Raji (cell line): ENCODE data around the gene TXNL1.

Source experiments
- POLR2A ChIP-seq: IDR thresholded peaks from 2 replicates; pipeline ENCODE4 v1.6.1; 2011; ENCODE audit warnings: low read depth, low read length, control low read depth; ENCODE audit not compliant: insufficient read depth

Gene TXNL1

DNA sequence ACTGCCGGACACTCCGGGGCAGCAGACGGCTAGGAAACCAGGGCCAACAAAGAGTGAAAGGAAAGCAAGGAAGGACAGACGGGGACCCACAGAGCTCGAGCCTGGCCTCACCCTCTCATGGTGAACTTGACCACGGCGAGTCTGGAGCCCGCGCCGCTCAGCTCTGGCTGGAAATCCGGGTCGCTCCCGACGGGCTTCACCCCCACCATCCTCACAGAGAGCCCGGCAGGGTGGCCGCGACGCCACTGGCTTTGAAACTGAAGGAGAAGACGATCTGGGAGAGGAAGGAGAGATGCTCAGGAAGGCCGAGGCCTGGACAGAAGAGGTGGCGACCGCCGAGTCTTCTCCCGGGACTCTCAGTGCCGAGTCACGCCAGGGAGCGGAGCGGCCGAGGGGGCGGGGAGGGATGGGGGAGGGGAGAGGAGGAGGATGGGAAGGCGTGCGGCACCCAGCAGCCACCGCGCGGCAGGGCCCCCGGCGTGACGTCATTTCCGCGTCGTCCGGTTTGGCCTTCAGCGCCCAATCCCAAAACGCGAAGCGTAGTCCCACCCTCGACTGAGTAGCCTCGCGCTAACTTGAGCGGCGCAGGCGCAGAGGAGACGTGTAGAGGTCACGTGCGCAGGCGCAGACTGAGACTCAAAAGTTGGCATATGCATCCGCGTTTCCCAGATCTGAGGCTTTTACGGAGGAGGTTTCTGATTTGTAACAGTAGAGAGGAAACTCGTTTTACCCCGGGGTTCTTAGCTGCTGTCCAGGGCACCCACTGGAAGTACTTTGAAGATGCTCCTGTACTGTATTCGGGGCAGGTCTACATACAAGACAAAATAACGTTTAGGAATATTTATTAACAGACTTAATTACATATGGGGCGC is at the start of gene TXNL1:
Gene TXNL1 (minus strand): TSS at position 361 of the 872 bp plus-strand sequence. CDS start 152 bp downstream, at position 209.
- TF ChIP-seq POLR2A: peak; percentile 86

DNA sequence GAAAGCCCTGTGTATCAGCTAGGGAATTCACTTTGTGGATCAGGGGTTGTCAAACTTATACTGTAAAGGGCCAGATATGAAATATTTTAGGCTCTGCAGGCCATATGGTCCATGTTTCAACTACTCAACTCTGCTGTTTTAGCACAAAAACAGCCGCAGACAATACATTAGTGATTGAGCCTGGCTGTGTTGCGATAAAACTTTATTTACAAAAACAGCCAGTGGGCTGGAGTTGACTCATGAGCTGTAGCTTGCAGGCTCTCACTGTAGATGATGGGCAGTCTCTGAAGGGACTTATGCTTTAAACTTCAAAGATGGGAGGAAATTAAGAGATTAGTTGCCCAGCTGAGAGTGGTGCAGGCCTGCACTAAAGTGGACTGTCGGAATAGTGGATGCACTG is 45.9 kb upstream of the TXNL1 start:
- TF ChIP-seq POLR2A: no peak

DNA sequence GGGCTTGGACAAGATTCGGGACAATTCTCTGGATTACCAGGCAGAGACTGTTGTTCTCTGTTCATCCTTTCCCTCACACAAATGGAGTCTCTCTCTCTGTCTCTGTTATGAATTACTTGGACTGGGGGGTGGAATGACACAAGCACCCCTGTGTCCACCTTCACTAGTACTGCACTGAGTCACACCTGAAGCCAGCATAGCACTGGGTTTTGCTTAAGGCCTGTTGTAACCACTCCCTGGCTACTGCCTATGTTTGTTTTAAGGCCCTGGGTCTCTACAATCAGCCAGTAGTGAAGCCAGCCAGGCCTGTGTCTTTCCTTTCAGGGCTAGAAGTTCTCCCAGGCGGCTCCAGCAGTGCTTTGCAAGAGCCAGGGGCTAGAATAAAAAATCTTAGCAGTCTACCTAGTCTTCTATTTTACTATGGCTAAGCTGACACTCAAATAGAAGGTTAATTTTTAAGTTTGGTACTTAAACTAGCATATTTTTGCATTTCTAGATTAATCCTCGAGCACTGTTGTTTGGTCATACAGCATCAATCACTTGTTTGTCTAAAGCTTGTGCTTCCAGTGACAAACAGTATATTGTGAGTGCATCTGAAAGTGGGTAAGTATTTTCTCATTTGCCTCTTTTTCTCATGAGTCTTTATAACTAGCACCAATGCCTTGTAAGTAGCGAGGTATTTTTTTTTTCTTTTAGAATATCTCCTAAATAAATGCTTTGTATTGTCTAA is 40.6 kb upstream of the TXNL1 start:
- TF ChIP-seq POLR2A: no peak

DNA sequence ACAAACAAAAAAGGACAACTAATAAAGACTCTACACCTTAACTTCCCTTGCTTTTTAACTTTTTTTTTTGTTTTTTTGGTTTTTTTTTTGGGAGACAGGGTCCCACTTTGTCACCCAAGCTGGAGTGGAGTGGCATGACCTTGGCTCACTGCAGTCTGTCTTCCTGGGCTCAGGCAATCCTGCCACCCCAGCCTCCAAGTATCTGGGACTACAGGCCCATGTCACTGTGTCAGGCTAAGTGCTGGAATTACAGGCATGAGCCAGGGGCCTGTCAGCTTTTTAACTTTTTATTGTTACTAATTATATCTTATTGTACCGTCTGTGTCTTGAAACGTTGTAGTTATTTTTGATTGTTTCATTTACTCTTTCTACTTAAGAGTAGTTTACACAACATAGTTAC is 38.2 kb upstream of the TXNL1 start:
- TF ChIP-seq POLR2A: no peak

DNA sequence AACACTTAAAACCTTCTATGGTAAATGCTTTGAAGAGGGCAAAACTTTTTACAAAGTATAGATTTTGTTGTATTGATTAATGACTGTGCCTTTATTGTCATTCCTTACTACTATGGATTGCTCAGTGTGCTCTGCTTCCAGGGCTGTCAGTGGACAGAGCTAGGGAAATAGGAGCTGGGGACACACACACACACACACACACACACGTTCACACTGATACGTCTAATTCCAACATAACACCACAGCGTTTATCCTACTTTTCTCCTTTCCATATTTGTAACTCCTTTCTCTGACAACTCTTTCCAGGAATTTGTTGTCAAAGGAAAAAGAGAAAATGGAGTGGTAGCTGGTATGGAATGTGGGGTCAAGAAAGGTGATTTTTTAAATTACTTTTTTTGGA is 34.6 kb upstream of the TXNL1 start:
- TF ChIP-seq POLR2A: no peak

DNA sequence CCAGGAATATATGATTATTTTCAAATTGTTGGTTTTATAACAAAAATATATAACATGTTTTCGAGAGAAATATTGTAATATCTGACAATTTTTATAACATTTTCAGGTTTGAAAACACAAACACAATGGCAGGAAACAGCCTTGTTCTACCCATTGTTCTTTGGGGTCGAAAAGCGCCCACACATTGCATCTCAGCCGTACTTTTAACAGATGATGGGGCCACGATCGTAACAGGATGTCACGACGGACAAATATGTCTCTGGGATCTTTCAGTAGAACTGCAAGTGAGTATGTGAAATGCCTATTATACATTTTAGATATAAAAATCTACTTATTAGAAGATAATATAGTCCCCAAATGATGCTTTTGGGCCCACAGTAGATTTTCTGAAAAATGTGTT is 34.0 kb upstream of the TXNL1 start:
- TF ChIP-seq POLR2A: no peak

DNA sequence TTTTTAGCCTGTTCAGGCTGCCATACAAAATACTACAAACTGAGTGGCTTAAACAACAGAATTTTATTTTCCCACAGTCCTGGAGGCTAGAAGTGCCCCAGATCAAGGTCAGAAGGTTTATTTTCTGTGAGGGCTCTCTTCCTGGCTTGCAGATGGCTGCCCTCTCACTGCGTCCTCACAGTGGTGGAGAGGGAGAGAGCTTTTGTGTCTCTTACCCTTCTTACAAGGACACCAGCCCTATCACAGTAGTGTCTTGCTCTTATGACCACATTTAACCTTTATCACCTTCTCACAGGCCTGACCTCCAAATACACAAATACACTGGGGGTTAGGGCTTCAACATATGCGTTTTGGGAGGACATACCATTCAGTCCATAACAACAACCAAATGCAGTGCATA is 24.5 kb upstream of the TXNL1 start:
- TF ChIP-seq POLR2A: no peak

DNA sequence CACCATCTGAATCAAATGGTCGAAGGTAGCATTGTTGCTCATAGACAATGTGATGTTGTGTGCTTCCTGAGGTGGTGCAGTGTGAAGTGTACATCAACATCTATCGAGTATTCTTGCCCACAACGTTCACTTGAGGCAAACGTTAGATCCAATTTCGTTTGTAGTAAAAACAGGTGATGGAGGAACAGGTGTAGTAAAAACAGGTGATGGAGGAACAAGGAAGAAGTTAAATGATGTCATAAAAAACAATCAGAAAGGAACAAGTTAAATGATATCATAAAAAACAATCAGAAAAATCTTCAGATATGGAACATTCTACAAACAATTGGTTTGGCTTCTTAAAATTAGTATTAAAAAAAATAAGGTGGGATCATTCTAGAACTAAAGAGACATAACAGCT is 24.1 kb upstream of the TXNL1 start:
- no peak for TF ChIP-seq POLR2A

DNA sequence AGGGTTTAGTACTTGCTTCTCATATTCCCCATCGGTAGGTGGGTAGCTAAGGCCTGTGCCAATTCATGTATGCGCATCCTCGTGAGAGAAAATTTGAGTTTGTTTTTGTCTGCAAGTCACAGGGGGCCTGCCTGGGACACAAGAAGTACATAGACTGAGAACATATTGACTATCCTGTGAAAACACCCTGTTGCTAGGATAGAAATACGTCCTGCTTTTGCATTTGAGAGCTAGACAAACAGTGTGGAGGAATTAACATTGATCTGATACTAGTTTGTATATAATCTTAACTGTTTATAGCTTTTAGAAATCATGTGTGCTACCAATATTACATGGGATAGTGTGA is 23.6 kb upstream of the TXNL1 start:
- no peak for TF ChIP-seq POLR2A

DNA sequence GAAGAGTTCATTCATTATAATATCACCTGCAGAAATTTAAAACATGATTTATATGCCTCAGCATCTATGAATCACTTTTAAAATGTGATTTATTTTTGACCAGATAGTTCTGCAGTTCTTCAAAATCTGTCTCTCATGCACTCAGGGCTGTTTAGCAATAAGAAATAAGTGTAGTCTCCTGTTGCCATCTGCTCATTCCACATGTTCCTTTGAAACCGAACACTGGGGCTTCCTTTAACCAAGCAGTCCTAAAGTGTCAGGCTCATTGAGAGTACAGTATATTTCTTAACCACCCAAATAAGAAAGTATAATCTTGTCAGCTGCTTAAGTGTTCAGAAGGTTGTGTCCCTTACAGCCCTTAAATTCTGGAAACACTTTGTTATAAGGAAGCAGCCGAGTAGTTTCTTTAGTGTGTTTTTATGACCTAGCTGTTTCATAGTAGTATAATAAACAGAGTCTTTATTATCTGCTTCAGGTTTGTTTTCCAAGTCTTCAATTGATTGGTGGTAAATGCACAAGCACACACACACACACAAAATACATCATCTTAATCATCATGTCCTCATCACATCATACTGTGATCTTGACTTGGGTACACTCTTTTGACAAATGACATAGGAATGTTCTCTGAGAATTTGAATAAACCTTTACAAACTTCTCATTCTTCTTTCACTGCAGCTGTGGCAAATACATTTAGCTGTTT is 23.1 kb upstream of the TXNL1 start:
- TF ChIP-seq POLR2A: no peak

DNA sequence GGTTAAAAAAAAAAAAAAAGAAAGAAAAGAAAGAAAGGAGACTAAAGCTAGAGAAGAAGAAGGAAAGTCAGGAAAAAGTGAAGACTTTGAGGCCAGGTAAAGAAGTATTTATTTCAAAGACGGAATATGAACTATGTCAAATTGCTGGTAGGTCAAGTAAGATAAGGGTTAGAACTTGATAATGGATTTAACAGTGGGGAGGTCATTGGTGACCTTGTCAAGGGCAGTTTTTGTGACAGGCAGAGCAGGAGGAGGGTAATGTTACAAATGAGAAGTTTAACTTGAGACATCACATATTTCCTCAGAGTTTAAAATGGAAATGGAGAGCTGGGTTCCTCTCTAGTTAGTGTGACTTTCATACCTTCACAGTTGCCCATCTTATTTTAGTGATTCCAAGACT is 22.3 kb upstream of the TXNL1 start:
- no peak for TF ChIP-seq POLR2A

DNA sequence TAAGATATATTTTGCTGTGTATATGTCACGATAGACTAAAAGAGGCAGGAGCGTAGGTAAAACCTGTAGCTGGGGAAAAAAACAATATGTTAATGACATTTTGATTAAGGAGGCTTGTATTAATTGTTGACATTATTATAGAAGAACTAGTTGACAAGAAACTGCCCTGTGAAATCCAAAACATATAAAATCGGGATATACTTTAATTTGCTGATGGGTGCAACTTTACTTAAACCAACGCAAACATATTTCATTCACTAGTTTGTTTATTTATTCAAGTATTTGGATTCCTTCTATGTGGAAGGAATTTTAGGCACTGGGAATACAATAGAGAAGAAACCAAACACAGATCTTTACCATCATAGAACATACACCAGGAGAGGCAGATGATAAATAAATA is 20.7 kb upstream of the TXNL1 start:
- TF ChIP-seq POLR2A: no peak

DNA sequence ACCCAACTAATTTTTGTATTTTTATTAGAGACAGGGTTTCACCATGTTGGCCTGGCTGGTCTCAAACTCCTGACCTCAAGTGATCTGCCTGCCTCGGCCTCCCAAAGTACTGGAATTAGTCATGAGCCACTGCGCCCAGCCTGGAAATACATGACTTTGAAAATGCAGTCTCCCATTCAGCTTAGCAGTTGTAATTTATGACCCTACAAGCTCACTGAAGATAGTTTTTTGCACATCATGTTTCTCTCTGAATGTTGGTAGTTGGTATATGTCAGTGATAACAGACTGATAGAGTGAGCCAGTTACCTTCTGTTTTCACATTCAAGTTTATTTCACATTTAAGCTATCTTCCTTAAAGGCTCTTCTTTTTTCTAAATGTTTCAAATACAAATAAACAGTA is 19.9 kb upstream of the TXNL1 start:
- no peak for TF ChIP-seq POLR2A

DNA sequence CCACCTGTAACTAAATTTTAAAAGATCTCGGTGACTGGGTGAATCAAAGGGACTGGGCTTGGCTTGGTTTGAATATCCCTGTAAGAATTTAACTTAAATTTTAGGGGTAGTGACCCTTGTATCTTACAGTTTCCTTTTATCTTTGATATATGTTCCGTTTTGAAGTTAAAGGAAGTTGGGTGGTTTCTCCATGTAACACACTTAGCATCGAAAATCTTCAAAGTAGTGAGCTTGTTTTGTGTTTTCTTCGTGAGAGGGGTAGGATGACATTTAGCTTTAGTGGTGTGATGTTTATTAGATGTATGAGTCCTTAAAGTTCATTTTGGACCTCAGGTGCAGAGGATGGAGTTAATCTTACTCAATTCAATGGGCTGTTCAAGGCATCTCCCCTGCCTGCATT is 14.4 kb upstream of the TXNL1 start:
- TF ChIP-seq POLR2A: no peak

DNA sequence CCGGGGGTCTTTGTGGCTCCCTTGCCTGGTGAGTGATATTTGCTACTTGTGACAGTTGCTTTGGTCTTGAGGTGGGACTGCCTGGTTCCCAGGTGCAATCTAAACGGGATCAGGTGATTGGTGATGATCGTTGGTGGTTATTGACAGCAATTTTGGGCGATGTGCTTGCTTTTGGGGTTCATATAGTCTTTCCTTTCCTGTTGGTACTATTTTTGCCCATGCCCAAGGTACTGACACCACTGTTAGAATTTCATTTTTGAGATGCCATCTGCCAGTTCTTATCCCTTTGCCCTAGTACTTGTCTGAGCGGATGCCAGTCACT is 13.3 kb upstream of the TXNL1 start:
- TF ChIP-seq POLR2A: no peak
